Melanocyte of skin (primary cell): ENCODE data around the gene PHF1. TPM values are rescaled to one million over a fixed set of nuclear protein-coding genes. Genes with fewer than 3 reads are reported as not detected.

Experiments
- small RNA-seq, 2 donors: library from RNA; depleted of rRNA; stranded (forward); fragments of <200 nt; gene quantifications; one replicate each; pipeline ENCODE3, GENCODE V24; 2012
- total RNA-seq, 2 donors: library from RNA; depleted of rRNA; stranded (reverse); fragments of >200 nt; gene quantifications; 2 replicates each; pipeline ENCODE4 v1.2.3, GENCODE V29; 2012

Gene PHF1
- total RNA-seq, result 10 to 100 TPM; 11.7 to 16.5 TPM

DNA sequence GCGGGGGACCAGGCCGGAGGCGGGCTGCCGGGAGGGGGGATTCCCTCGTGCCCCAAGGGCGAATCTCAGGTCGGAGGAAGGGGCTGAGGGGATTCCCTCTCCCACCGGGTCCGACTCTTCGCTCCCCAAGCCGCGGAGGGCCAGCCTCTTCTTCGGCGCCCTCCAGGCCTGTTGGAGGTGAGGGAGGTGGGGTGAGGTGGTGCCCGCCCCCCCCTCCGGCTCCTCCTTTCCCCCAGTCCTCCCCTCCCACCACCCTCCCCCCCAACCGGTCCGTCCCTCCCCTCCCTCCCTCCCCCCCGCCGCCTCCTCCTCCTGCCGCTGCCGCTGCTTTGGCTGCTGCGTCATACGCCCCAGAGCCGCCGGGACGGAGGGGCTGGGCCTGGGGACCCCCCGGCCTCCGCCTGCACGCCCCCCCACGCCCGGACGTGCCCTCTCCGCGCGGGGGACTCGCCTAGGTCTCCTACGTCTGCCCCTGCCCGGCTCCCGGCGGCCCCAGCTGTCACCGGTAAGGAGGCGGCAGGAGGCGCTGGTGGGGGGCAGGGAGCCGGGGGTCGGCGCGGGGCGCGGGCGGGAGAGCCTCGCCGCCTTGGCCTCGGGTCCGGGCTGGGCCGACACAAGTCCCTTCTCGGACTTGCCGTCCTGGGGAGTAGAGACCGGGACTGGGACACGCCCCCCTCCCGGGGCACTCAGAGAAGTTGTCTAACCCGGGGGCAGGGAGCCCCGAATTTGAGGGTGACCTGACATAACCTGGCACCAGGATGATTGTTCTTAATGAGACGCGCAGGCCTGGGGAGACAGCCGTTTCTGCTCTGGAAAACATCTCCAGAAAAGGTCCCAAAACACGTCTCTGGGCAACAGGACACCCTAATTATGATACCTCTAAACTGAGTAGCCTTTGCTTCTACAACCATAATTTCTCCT lies at the start of gene PHF1:
Gene PHF1, plus strand, starts transcription at position 304 of the 921 bp plus-strand sequence. CDS start 1,250 bp downstream, outside the sequence.

DNA sequence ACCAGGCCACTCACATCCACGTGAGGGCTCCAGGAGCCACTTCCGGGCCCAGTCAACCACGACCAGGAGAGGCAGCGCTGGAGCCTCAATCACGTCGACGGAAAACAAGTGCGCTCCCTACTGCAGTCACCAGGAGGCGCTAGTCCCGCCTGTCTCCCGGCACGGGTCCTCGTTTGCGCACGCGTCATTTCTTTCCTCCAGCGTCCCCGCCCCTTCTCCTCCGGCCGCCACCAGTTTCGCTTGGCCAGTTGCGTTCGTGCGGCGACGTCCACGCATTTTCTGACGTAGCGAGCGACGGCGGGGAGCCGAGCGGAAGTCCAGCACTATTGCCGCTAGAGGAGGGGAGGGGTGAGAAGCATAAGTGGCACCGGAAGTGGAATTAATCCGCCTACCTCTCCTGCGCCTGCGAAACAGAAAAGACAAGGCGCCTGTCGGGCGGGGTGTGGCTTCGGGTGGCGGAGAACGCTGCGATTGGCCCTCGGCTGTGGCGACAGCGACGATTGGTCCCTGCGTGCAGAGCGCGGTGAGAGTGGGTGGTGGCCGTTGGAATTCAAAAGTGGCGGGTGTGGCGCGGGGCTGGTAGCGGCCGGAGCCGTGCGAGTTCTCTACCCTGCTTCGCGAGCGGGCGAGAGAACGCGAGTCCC lies 19.4 kb upstream of the PHF1 start, which contains the start of gene KIFC1:
Gene KIFC1, plus strand, starts transcription at position 546 of the 644 bp plus-strand sequence. CDS start 163 bp downstream, outside the sequence.

DNA sequence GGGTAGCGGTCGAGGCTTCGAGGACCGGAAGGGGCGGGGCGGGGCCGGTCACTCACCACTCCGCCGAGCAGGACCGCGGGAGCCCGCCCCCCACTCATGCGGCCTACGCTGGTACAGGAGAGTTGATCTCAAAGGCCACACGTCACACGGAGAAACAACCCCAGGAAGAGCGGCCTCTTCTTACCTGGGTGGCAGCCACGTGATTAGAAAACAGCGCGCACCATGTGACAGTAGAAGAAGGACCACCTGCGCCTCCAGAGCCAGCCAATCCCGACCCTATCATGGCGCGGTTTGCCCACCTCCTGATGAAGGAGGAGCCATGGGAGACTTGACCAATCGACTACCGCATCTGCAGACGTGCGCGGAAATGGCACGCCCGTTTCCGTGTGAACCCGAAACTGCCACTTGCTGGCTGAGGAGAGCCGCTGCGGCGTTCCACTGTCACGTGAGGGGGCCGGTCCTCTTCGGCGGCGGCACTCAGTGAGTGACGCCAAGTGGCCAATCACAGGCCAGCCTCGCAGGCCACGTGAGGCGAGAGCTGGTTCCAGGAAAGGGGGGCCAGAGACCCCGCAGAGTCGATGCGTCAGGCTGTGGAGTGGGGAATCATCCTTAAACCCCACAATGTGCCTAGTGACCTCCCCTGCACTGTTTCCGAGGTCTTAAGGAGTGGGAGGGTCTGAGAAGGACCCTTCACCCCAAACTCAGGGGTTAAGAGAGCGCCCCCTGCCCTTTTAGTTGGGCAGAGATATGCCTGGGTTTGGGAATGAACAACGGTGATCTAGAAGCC lies 7.3 kb downstream of the PHF1 start, which contains the start of gene CUTA:
Gene CUTA, minus strand, starts transcription at position 205 of the 787 bp plus-strand sequence. Its CDS starts 107 bp downstream, at position 98.

DNA sequence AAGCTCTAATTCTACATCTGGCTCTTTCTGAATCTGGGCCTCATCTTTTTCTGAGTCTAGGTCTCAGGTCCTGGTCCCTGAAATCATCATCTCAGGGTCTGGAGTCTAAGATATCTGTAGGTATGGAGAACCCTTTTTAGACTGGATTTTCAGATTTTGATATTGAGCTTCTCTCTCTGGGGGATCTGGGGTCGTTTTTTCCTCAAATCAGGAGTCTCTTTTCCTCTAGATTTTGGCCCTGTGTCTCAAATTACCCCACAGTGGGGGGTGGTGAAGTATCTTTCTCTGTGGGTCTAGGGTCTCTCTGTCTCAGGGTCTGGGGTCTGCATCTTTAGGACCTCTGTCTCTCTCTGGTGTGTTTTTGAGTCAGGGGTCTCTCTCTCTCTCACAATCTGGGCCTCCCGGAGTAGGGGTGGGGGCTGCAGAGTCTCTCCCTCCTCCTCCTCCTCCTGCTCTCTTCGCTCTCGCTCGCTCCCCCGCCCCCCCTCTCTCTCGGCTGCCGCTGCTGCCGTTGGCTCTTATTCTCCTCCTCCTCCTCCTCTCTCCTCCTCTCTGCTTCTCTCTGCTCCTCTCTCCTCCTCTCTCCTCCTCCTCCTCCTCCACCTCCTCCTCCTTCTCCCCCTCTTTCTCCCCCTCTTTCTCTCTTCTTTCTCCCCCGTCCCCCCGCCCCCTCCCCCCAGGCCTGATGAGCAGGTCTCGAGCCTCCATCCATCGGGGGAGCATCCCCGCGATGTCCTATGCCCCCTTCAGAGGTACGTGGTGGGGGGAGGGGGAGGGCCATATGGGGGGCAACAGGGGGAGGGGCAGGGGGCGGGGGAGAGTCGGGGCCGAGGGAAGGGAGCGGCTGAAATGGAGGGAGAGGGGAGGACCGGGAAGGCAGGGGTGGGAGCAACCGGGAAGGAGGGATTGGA lies 9.0 kb downstream of the PHF1 start, which contains the start of gene SYNGAP1:
Gene SYNGAP1, plus strand, starts transcription at position 486 of the 911 bp plus-strand sequence. Its CDS starts 200 bp downstream, at position 686.

DNA sequence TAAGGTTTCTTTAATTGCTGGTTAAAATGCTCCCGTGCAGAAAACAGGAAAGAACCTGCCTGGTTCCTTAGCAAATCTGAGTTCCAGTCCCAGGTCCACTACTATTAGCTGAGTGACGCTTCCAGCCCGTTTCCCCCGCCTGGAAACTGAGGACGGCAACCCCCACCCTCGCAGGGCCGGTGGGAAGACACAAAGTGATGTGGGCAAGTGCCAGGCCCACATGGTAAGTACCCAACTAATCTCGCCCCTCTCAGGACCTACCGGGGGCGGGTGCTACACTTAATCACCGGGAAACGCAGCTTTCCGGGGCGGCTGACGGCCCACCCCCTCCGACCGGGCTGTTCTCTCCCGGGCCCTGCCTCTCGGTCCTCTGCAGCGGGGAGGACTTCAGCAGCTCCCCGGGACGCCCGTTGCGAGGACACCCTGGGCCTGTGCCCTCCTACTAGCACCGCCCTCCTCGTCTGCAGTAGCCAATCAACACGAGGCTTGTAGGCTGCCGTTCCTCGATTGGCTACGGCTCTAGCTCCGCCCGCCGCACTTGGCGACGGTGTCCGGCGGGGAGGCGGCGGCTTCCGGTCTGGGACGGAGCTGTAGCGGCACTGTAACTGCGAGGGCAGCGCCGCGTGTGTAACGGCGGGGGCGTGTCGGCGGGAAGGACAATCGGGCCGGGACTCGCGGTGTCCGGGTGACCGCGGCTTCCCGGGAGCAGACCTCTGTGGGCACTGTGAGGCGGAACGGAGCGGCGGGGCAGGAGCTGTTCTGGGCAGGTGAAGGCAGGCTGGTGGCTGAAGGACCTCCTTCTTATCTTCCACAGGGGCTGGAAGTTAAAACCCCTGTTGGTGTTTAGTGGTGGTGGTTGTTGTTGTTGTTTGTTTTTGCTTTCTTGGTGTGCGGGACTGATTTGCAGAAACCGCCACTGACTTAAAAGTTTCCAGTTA lies 43.5 kb downstream of the PHF1 start, which contains the start of gene ZBTB9:
Gene ZBTB9, plus strand, starts transcription at position 568 of the 938 bp plus-strand sequence. CDS start 525 bp downstream, outside the sequence.

Small RNA genes lying within 50 kb of the gene (small RNA-seq; reads per million reads assigned to genes)
- gene RPL35AP4, result 0 reads per million in 2 donors
- 0 reads per million in 2 donors for gene ZBTB9

Other genes starting within 250 kb of the PHF1 start
- under 1 TPM in 1 of 2 donors, not detected in 1; 0.34 TPM for gene COL11A2, start 218.5 kb upstream of the PHF1 start, total RNA-seq
- gene RXRB, start 210.3 kb upstream of the PHF1 start, total RNA-seq, result 10 to 100 TPM in 1 of 2 donors, 1 to 10 TPM in 1; 8.7 to 13.8 TPM
- gene SLC39A7, start 210.1 kb upstream of the PHF1 start, total RNA-seq, result 10 to 100 TPM; 45.4 to 58.3 TPM
- gene HSD17B8, start 206.4 kb upstream of the PHF1 start, total RNA-seq, result 1 to 10 TPM; 4.3 to 6.5 TPM
- 10 to 100 TPM; 23.6 to 25.8 TPM for gene RING1, start 202.5 kb upstream of the PHF1 start, total RNA-seq
- 10 to 100 TPM; 38.3 to 41.0 TPM for gene VPS52, start 139.1 kb upstream of the PHF1 start, total RNA-seq
- 1,000 to 10,000 TPM; 1,205 to 1,781 TPM for gene RPS18, start 138.9 kb upstream of the PHF1 start, total RNA-seq
- 1 to 10 TPM; 3.7 to 7.6 TPM for gene B3GALT4, start 133.9 kb upstream of the PHF1 start, total RNA-seq
- 10 to 100 TPM; 68.5 to 92.6 TPM for gene WDR46, start 121.8 kb upstream of the PHF1 start, total RNA-seq
- 10 to 100 TPM; 32.7 to 58.3 TPM for gene PFDN6, start 121.4 kb upstream of the PHF1 start, total RNA-seq
- 10 to 100 TPM; 19.0 to 23.1 TPM for gene RGL2, start 112.1 kb upstream of the PHF1 start, total RNA-seq
- 100 to 1,000 TPM; 120 to 228 TPM for gene TAPBP, start 96.9 kb upstream of the PHF1 start, total RNA-seq
- 10 to 100 TPM in 1 of 2 donors, 1 to 10 TPM in 1; 7.7 to 12.7 TPM for gene ZBTB22, start 93.3 kb upstream of the PHF1 start, total RNA-seq
- 10 to 100 TPM; 28.9 to 45.6 TPM for gene DAXX, start 88.1 kb upstream of the PHF1 start, total RNA-seq
- gene KIFC1, start 19.2 kb upstream of the PHF1 start, total RNA-seq, result 10 to 100 TPM; 32.0 to 59.6 TPM
- 100 to 1,000 TPM; 139 to 144 TPM for gene CUTA, start 7.1 kb downstream of the PHF1 start, total RNA-seq
- gene SYNGAP1, start 9.1 kb downstream of the PHF1 start, total RNA-seq, result 1 to 10 TPM; 4.8 to 5.3 TPM
- gene ZBTB9, start 43.6 kb downstream of the PHF1 start, total RNA-seq, result 1 to 10 TPM; 3.8 to 7.3 TPM
- gene BAK1, start 169.3 kb downstream of the PHF1 start, total RNA-seq, result 10 to 100 TPM; 21.0 to 36.0 TPM
- gene ITPR3, start 210.3 kb downstream of the PHF1 start, total RNA-seq, result 10 to 100 TPM; 19.3 to 36.3 TPM